NOMO-1 treated with dmso at 0.1 percent for 144 hours (cell line): Measurements from ENCODE around the gene CYLD.

Experiments
- DNase-seq: peaks from one replicate; lab custom pipeline; 2025; ENCODE audit not compliant: unreplicated experiment; lab: John Stamatoyannopoulos, UW

CYLD gene

GRCh38 chr16:50841081-50841886 is 99.4 kb downstream of the CYLD start:
- DNase-seq, result no peak

DNA sequence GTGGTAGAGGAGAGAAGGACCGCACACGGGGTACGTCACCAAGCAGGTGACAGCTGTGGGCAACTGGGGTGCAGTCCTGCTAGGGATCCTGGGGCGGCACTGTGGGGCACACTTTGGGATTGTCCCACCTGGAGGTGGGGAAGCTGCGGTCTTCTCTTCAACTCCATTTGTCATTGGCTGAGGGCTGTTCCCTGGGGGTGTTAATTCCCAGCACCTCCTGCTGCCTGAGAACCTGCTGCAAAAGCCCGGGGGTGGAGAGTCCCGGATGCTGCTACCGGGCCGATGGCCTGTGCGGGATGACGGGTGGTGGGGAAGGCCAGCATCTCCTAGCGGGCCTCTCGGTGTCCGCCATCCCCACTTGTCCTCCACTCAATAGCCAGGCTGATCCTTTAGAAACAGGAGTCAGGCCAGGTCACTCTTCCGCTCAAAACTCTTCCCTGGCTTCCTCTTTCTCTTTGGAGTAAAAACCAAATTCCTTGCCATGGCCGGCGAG is 100.2 kb downstream of the CYLD start:
- no peak for DNase-seq

DNA sequence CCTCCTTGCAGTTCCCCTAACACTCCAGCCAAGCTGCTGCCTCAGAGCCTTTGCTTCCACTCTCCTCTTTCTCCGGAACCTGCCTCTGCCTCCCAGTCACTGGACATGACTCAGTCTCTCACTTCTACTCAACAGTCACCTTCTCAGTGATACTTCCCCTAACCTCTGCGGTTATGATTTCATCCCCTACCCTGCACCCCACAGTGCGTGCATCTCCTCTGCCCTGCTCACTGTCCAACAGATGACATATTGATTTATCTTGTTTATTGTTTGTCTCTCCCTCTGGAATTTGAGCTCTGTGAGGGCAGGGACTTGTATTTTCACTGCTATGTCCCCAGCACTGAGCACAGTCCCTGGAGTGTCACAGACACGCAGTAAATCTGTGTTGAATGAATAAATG is 100.7 kb downstream of the CYLD start:
- no peak for DNase-seq

GRCh38 chr16:50844840-50845239 is 103.0 kb downstream of the CYLD start:
- no peak for DNase-seq

DNA sequence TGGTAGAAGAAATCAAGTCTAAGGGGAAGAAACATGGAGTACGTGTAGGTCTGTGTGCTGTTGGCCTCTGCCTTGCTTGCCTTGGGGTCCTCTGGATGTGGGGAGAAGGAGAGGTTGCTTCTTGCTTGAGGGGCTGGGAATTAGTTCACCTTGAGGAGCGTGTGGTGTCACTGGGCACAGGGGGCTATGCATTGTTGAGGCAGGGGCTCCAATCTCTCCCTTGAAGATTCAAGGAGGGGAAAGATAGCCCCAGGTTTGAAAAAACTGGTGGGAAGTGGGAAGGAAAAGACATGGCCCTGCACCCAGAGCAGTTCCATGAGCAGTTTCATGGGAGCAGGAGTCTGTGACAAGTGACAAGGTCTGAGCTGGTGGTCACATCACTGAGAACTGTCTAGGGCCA is 103.4 kb downstream of the CYLD start:
- no peak for DNase-seq

DNA sequence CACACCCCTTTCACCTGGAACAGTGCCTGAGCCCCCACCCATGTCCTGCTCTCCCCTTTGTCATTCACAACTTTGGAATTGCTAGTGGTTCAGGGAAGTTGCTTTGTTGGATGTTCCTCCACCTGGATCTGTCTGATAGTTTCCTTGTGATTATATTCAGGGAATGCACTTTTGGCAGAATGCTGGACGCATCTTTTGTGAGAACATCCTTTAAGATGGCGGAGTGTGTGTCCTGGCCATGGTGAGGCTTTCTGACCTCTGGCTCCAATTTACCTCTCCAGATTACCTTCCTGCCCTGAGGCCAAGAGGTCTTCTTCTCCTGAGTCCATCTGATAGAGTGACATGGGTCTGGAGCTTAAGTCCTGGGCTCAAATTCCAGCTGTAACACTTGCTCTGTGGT is 104.6 kb downstream of the CYLD start:
- DNase-seq, result no peak

- DNase-seq, result no peak
Observed at GRCh38 chr16:50847166-50847565, 105.3 kb downstream of the CYLD start.

DNA sequence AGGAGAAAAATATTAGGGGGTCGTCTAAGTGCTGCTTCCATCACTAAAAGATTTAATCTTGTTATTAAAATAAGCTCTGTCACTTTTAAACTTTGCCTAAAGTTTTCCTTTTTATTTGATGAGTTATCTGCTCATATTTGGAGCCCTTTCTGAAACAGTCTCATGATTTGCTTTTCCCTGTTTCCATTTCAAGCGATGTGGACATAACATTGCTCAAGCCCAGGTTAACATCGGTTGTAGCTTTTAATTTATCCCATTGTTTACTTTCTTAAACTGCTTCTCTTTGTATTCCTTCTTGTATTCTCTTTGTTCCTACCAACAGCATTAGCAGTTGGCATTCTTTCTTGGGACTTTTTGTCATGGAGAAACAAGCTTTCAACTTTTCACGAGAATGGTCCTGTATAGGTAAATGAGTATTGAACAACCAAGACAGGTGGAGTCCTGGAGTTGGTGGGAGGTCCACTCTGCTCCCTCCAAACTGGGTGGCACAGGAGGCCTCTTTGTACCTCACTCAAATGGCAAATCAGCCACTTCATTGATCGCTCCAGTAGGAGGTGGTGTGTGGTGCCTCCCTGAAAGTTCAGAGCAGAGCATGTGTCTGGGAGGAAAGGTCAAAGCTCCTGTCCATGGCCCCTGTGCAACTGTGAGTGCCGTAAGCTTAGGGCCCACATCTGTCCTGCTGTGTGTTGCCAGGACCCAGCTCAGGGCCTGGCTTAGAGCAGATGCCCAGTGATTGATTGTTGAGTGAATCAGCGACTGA is 107.0 kb downstream of the CYLD start:
- DNase-seq, result no peak
